Hepatocyte (in vitro differentiated cells): ENCODE results near the gene NT5DC1. TPM values are rescaled to one million over a fixed set of nuclear protein-coding genes. Genes with fewer than 3 reads are reported as not detected.

Experiments used
- DNase-seq: peaks from one replicate; pipeline ENCODE4 v3.0.0-alpha.2; 2016; ENCODE audit warnings: low spot score
- H2AFZ ChIP-seq: fragments of 200-600 bp; sonication (generic); 2 replicates; pipeline ENCODE4 v1.6.0; 2016; ENCODE audit warnings: antibody characterized with exemption, mild to moderate bottlenecking
- H3K27ac ChIP-seq: fragments of 200-600 bp; sonication (generic); 2 replicates; pipeline ENCODE4 v1.5.1; 2016; ENCODE audit warnings: mild to moderate bottlenecking
- H3K27me3 ChIP-seq: fragments of 200-600 bp; sonication (generic); 2 replicates; pipeline ENCODE4 v1.6.1; 2016
- H3K36me3 ChIP-seq: fragments of 200-600 bp; sonication (generic); replicated peaks from 2 replicates; pipeline ENCODE4 v1.5.1; 2016; ENCODE audit warnings: low read depth; ENCODE audit not compliant: insufficient read depth
- H3K4me1 ChIP-seq: fragments of 200-600 bp; sonication (generic); 2 replicates; pipeline ENCODE4 v1.5.1; 2016; ENCODE audit warnings: mild to moderate bottlenecking, moderate library complexity; ENCODE audit not compliant: insufficient read depth
- H3K4me2 ChIP-seq: fragments of 200-600 bp; sonication (generic); 2 replicates; pipeline ENCODE4 v1.6.0; 2016
- H3K4me3 ChIP-seq: fragments of 200-600 bp; sonication (generic); 2 replicates; pipeline ENCODE4 v1.5.1; 2016; ENCODE audit warnings: mild to moderate bottlenecking
- H3K79me2 ChIP-seq: fragments of 200-600 bp; sonication (generic); 2 replicates; pipeline ENCODE4 v1.6.0; 2017; ENCODE audit warnings: mild to moderate bottlenecking
- H3K9me2 ChIP-seq: fragments of 200-600 bp; sonication (generic); replicated peaks from 2 replicates; pipeline ENCODE4 v1.6.0; 2017; ENCODE audit warnings: mild to moderate bottlenecking; ENCODE audit not compliant: insufficient read depth
- H3K9me3 ChIP-seq: fragments of 200-600 bp; sonication (generic); 2 replicates; pipeline ENCODE4 v1.5.1; 2016; ENCODE audit warnings: low read depth, mild to moderate bottlenecking
- H4K20me1 ChIP-seq: fragments of 200-600 bp; sonication (generic); 2 replicates; pipeline ENCODE4 v1.6.0; 2016; ENCODE audit warnings: mild to moderate bottlenecking; ENCODE audit not compliant: insufficient read depth, poor library complexity, severe bottlenecking
- EZH2 ChIP-seq: fragments of 200-600 bp; sonication (generic); IDR thresholded peaks from 2 replicates; pipeline ENCODE4 v1.6.1; 2016; ENCODE audit warnings: antibody characterized with exemption, mild to moderate bottlenecking, borderline replicate concordance
- EZH2phosphoT487 ChIP-seq: fragments of 200-600 bp; sonication (generic); IDR thresholded peaks from one replicate; pipeline ENCODE4 v1.6.1; 2018; ENCODE audit warnings: antibody characterized with exemption, mild to moderate bottlenecking, low read depth, moderate library complexity; ENCODE audit not compliant: unreplicated experiment, severe bottlenecking
- WGBS: methylation state at CpG from one replicate; pipeline ENCODE4 v1.1.6; 2016; ENCODE audit warnings: low lambda C conversion rate; ENCODE audit errors: missing lambda C conversion rate; 5-methylcytosine and 5-hydroxymethylcytosine counted together
- polyA plus RNA-seq: library from polyadenylated mRNA; unstranded; fragments of >200 nt; fragmentation: Nextera tagmentation; extraction: Ambion mirVana; gene quantifications from 2 replicates; pipeline ENCODE4 v1.2.1, GENCODE V29; 2016
- total RNA-seq: library from RNA; depleted of rRNA; stranded (reverse); fragments of >200 nt; gene quantifications from 2 replicates; pipeline ENCODE4 v1.2.3, GENCODE V29; 2014
- TF ChIP-seq, protein P1 (sequence below): fragments of 200-600 bp; sonication (generic); IDR thresholded peaks from 2 replicates; pipeline ENCODE4 v1.5.1; 2016; ENCODE audit warnings: antibody characterized with exemption, mild to moderate bottlenecking; ENCODE audit not compliant: poor library complexity

Gene NT5DC1
- total and polyA plus RNA-seq, 2 experiments from 2014 or later, result 11.4 to 27.8 TPM

DNA sequence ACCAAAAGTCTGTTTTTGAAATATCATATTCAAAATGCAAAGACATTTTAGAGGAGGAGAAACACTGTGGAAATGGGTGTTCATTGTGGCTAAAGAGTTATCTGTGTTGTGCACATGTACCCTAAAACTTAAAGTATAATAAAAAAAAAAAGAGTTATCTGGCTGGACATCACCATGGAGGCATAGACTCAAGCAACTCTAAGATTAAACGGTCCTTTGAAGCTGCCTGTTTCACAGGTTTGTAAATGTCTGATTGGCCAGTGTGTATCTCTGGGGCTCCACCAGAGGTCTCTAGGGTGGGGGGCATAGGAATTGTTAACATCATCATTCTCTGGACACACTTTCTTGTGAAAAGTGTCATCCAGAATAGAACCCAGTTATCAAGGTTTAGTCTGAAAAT is 114.0 kb downstream of the NT5DC1 start:
- Histone ChIP-seq H3K79me2 (no peaks in the 10 kb centered on the region), H3K27me3 (no peaks in the 10 kb centered on the region), H3K4me3 (no peak overlapping the region), H4K20me1 (no peaks in the 10 kb centered on the region), H3K4me2 (no peak overlapping the region), H3K9me3 (no peaks in the 10 kb centered on the region), H3K27ac (no peak overlapping the region), H3K9me2 (no peaks in the 10 kb centered on the region), H3K4me1 (no peaks in the 10 kb centered on the region), H2AFZ (no peak overlapping the region), H3K36me3 (no peaks in the 10 kb centered on the region)
- WGBS, result 88% methylated on average over 1 of the region's 1 CpG
- no peak for DNase-seq
- TF ChIP-seq EZH2 (no peak), EZH2phosphoT487 (no peak)
- TF ChIP-seq, protein P1, sequence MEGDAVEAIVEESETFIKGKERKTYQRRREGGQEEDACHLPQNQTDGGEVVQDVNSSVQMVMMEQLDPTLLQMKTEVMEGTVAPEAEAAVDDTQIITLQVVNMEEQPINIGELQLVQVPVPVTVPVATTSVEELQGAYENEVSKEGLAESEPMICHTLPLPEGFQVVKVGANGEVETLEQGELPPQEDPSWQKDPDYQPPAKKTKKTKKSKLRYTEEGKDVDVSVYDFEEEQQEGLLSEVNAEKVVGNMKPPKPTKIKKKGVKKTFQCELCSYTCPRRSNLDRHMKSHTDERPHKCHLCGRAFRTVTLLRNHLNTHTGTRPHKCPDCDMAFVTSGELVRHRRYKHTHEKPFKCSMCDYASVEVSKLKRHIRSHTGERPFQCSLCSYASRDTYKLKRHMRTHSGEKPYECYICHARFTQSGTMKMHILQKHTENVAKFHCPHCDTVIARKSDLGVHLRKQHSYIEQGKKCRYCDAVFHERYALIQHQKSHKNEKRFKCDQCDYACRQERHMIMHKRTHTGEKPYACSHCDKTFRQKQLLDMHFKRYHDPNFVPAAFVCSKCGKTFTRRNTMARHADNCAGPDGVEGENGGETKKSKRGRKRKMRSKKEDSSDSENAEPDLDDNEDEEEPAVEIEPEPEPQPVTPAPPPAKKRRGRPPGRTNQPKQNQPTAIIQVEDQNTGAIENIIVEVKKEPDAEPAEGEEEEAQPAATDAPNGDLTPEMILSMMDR, result no peak

DNA sequence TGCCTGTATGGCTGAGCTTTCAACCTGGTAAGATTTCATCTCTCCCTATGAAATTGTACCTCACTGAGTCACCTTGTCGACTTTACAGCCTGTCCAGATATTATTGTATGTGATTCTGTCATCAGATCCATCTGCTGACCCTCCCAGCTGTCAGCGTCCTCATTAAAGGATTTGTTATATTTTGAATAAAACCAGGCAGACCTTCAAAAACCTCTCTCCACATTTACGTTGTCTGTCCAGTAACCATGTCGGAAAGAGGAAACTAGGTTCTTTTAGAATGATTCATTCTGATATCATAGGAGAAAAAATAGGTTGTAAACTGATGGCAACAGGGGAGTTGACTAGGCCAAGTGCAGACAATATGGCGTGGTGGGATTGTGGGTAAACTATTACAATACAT is 114.8 kb downstream of the NT5DC1 start:
- TF ChIP-seq, protein P1, result no peak
- TF ChIP-seq EZH2phosphoT487 (no peak), EZH2 (no peak)
- H3K9me3 ChIP-seq, result no peaks in the 10 kb centered on the region
- H3K27ac ChIP-seq, result no peak overlapping the region
- H3K9me2 ChIP-seq, result no peaks in the 10 kb centered on the region
- H3K79me2 ChIP-seq, result no peaks in the 10 kb centered on the region
- H3K36me3 ChIP-seq, result no peaks in the 10 kb centered on the region
- H2AFZ ChIP-seq, result no peak overlapping the region
- no peaks in the 10 kb centered on the region for H3K27me3 ChIP-seq
- H3K4me2 ChIP-seq, result no peak overlapping the region
- no peaks in the 10 kb centered on the region for H4K20me1 ChIP-seq
- no peaks in the 10 kb centered on the region for H3K4me1 ChIP-seq
- H3K4me3 ChIP-seq, result no peak overlapping the region
- WGBS, result 72% methylated on average over 5 of the region's 5 CpGs
- no peak for DNase-seq

DNA sequence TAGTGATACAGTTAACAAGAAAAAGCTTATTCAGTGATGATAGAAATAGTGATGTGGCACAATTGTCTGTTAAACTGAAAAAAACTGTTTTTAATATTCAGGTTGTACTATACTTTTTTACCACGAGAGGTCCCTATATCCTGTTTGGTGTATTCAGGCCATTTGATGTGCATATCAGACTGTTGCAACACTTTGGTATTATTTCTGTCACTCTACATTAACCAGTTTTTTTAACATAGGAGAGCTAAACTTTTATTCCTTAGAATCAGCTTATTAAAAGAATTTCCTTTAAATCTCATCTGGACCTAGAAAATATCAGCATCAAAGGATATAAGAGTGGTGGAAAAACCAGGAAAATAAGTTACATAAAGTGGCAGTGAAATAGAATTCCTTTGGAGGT is 116.4 kb downstream of the NT5DC1 start:
- TF ChIP-seq EZH2phosphoT487 (no peak), EZH2 (no peak)
- TF ChIP-seq, protein P1, result peak; percentile 51
- Histone ChIP-seq H3K36me3 (no peaks in the 10 kb centered on the region), H3K4me1 (no peaks in the 10 kb centered on the region), H3K4me3 (no peak overlapping the region), H3K27me3 (no peaks in the 10 kb centered on the region), H3K79me2 (no peaks in the 10 kb centered on the region), H3K27ac (no peak overlapping the region), H4K20me1 (no peaks in the 10 kb centered on the region), H3K9me3 (no peaks in the 10 kb centered on the region), H3K4me2 (no peak overlapping the region), H3K9me2 (no peaks in the 10 kb centered on the region), H2AFZ (no peak overlapping the region)
- WGBS, result 0% methylated on average over 1 of the region's 1 CpG
- DNase-seq, result peak; percentile 52

DNA sequence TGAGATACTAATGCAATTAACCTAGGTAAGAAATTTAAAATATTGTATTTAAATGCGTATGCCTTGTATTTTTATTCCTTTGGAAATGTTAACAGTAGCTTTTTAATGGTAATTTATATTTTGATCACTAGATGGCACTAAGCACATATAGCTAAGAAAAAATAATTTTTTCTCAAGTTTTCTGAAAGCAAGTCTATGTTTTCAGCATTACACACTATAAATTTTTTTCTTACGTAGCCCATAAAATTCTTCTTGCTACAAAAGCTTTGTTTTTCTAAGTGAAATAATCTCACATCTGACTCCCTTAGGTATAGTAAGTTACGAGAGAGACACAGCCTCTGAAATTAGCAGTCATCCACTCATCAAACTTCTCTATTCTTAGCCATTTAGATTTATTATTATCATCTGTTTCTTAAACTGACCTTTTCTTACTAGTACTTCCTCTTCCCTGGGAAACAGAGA is 117.5 kb downstream of the NT5DC1 start:
- Histone ChIP-seq H2AFZ (no peak overlapping the region), H3K36me3 (no peaks in the 10 kb centered on the region), H3K9me2 (no peaks in the 10 kb centered on the region), H3K79me2 (no peaks in the 10 kb centered on the region), H3K27me3 (no peaks in the 10 kb centered on the region), H4K20me1 (no peaks in the 10 kb centered on the region), H3K9me3 (no peaks in the 10 kb centered on the region), H3K4me3 (no peak overlapping the region), H3K27ac (no peak overlapping the region), H3K4me2 (no peak overlapping the region), H3K4me1 (no peaks in the 10 kb centered on the region)
- DNase-seq, result peak; percentile 13
- WGBS, result 60% methylated on average over 3 of the region's 3 CpGs
- no peak for TF ChIP-seq EZH2phosphoT487
- TF ChIP-seq EZH2, result no peak
- TF ChIP-seq, protein P1, result peak; percentile 68
